GM18499 (cell line): ENCODE data around the gene EFNA2.

Experiments
- ATAC-seq: cut with Tn5 transposase; IDR thresholded peaks from one replicate; pipeline ENCODE4 v1.9.1; 2021; ENCODE audit warnings: moderate number of reproducible peaks; ENCODE audit not compliant: insufficient read depth, unreplicated experiment

EFNA2 gene

GRCh38 chr19:1259876-1260748 lies 25.6 kb upstream of the EFNA2 start:
- no peak for ATAC-seq

- ATAC-seq: no peak
These were observed 24.7 kb upstream of the EFNA2 start for GRCh38 chr19:1260749-1261537.

GRCh38 chr19:1261538-1261797 lies 24.2 kb upstream of the EFNA2 start:
- no peak for ATAC-seq

- no peak for ATAC-seq
These were observed 23.7 kb upstream of the EFNA2 start for GRCh38 chr19:1261798-1262622.

- ATAC-seq: no peak
These were observed 23.0 kb upstream of the EFNA2 start for GRCh38 chr19:1262623-1263123.

GRCh38 chr19:1263188-1263587 lies 22.5 kb upstream of the EFNA2 start:
- ATAC-seq: no peak

GRCh38 chr19:1264801-1265614 lies 20.7 kb upstream of the EFNA2 start:
- ATAC-seq: no peak

GRCh38 chr19:1265615-1266128 lies 20.0 kb upstream of the EFNA2 start:
- no peak for ATAC-seq

- ATAC-seq: no peak
These were observed 19.4 kb upstream of the EFNA2 start for GRCh38 chr19:1266129-1266915.

- no peak for ATAC-seq
These were observed 18.7 kb upstream of the EFNA2 start for GRCh38 chr19:1266916-1267476.

- ATAC-seq: no peak
These were observed 18.0 kb upstream of the EFNA2 start for GRCh38 chr19:1267477-1268225.

GRCh38 chr19:1268226-1269064 lies 17.2 kb upstream of the EFNA2 start:
- no peak for ATAC-seq

GRCh38 chr19:1269065-1269477 lies 16.6 kb upstream of the EFNA2 start, which contains the start of gene CIRBP:
CIRBP (plus strand) TSS chr19:1269332; CDS start chr19:1270934, 1,602 bp downstream.
- ATAC-seq: peak; percentile 36

GRCh38 chr19:1269478-1270212 lies 16.0 kb upstream of the EFNA2 start:
- peak; percentile 8 for ATAC-seq

- ATAC-seq: no peak
These were observed 15.3 kb upstream of the EFNA2 start for GRCh38 chr19:1270213-1270853.
